Activated T-helper 1 cell treated with anti-CD3 and anti-CD28 coated beads, Interleukin-12 subunit alpha, Interleukin-12 subunit beta, Interleukin-2, Interleukin-4 antibody, amounts not matched to agents 30 ng/mL and 10 ng/mL and 1 ng/mL, durations not matched to agents 14 hours and 24 hours and 36 hours (primary cell): Measurements from ENCODE around the gene PRDX5. TPM values are rescaled to one million over a fixed set of nuclear protein-coding genes. Genes with fewer than 3 reads are reported as not detected.
A peak's percentile ranks its signal among the peaks of the same experiment; 100 is the strongest.

Experiments
- DNase-seq: peaks from one replicate; pipeline ENCODE4 v3.0.0; 2021; ENCODE audit warnings: low spot score
- H3K27ac Mint-ChIP-seq: one replicate; pipeline ENCODE4 v1.8.0; 2021; ENCODE audit warnings: mild to moderate bottlenecking, mixed read lengths
- H3K27me3 Mint-ChIP-seq: one replicate; pipeline ENCODE4 v1.8.0; 2022; ENCODE audit warnings: mild to moderate bottlenecking, moderate library complexity, mixed read lengths; ENCODE audit not compliant: insufficient read depth
- H3K36me3 Mint-ChIP-seq: one replicate; pipeline ENCODE4 v1.8.0; 2021; ENCODE audit warnings: low read depth, mixed read lengths
- H3K4me1 Mint-ChIP-seq: one replicate; pipeline ENCODE4 v1.8.0; 2021; ENCODE audit warnings: low read depth, mixed read lengths
- H3K4me3 Mint-ChIP-seq: one replicate; pipeline ENCODE4 v1.8.0; 2021; ENCODE audit warnings: mild to moderate bottlenecking, moderate library complexity, mixed read lengths
- H3K9me3 Mint-ChIP-seq: one replicate; pipeline ENCODE4 v1.8.0; 2021; ENCODE audit warnings: mixed read lengths
- intact Hi-C: fragments of 100-400 bp; cut with micrococcal nuclease; formaldehyde crosslinking; loops from one replicate; pipeline ENCODE4 v1.15.1; 2024
- total RNA-seq: library from RNA; stranded (reverse); gene quantifications from 2 replicates; pipeline ENCODE4 v1.2.3, GENCODE V29; 2022

The PRDX5 gene
- total RNA-seq, 1 donor from 2014 or later = 100 TPM

GRCh38 chr11:64284962-64285884, 32.7 kb upstream of the PRDX5 start, which contains the start of gene GPR137:
Gene GPR137, plus strand, starts transcription at chr11:64285848. Its CDS starts 677 bp downstream, at chr11:64286525.
- Mint-ChIP-seq H3K36me3 (peaks cover 11% of the 10 kb centered on the region), H3K27ac (peak within 1 kb of the TSS; percentile 95), H3K9me3 (no peaks in the 10 kb centered on the region), H3K4me1 (peaks cover 30% of the 10 kb centered on the region), H3K27me3 (peaks cover 5% of the 10 kb centered on the region), H3K4me3 (peak within 1 kb of the TSS; percentile 87)
- intact Hi-C loops = loop anchor here (1.0 to 10.0 kb wide), 9 partner anchors 15 to 310 kb away; partner anchors contain the start of genes CCDC88B, COX8A, DNAJC4 and ESRRA
- DNase-seq = peak; percentile 89

DNA sequence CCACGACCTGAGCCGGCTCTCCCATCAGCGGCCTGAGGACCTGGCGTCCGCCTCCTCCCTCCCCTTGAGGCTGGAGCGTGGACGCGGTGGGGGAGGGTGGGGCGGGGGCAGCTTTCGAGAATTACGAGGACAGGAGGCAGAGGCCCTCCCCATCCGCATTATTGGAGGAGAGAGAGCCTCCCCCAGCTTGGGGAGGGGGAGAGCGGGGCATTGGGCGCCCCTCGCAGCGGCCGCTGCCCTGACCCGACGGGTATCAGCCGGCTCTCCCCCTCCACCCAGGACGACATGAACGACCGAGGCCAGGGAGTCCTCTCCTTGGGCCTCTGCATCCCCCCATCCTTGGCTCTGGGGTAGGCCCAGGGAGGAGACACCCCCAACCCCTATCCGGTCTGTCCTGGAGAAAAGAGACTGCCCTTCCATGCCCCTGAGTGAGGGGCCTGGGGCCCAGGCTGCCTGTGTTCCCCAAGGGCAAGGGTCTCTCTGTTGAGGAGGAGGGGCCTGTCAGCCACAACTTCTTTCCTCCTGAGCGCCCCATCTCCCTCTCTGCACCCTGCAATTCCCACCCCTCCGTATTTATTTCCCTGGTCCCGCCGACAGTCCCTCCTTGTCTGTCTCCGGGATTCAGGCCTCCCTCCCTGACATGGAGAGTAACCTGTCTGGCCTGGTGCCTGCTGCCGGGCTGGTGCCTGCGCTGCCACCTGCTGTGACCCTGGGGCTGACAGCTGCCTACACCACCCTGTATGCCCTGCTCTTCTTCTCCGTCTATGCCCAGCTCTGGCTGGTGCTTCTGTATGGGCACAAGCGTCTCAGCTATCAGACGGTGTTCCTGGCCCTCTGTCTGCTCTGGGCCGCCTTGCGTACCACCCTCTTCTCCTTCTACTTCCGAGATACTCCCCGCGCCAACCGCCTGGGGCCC, 31.8 kb upstream of the PRDX5 start:
- DNase-seq = no peak
- Mint-ChIP-seq H3K27me3 (peaks cover 14% of the 10 kb centered on the region), H3K4me3 (peak overlapping the region; percentile 86), H3K4me1 (peaks cover 33% of the 10 kb centered on the region), H3K9me3 (no peaks in the 10 kb centered on the region), H3K36me3 (peaks cover 13% of the 10 kb centered on the region), H3K27ac (peak overlapping the region; percentile 80)
- intact Hi-C loops = loop anchor here (1.0 to 10.0 kb wide), 6 partner anchors 16 to 311 kb away; partner anchors contain the start of genes CCDC88B, COX8A, ESRRA and PRDX5

GRCh38 chr11:64286801-64287159, 31.1 kb upstream of the PRDX5 start:
- Mint-ChIP-seq H3K4me3 (peak overlapping the region; percentile 86), H3K36me3 (peaks cover 8% of the 10 kb centered on the region), H3K4me1 (peaks cover 27% of the 10 kb centered on the region), H3K9me3 (no peaks in the 10 kb centered on the region), H3K27ac (peak overlapping the region; percentile 80), H3K27me3 (peaks cover 16% of the 10 kb centered on the region)
- intact Hi-C loops = loop anchor here (10.0 kb wide), 1 partner anchor 312 kb away; the partner anchor contains the start of gene COX8A
- no peak for DNase-seq

- peaks cover 24% of the 10 kb centered on the region for H3K4me1 Mint-ChIP-seq
- intact Hi-C loops = loop anchor here (10.0 kb wide), 1 partner anchor 313 kb away; the partner anchor contains the start of gene COX8A
Observed at GRCh38 chr11:64287676-64288352, 30.1 kb upstream of the PRDX5 start.

DNA sequence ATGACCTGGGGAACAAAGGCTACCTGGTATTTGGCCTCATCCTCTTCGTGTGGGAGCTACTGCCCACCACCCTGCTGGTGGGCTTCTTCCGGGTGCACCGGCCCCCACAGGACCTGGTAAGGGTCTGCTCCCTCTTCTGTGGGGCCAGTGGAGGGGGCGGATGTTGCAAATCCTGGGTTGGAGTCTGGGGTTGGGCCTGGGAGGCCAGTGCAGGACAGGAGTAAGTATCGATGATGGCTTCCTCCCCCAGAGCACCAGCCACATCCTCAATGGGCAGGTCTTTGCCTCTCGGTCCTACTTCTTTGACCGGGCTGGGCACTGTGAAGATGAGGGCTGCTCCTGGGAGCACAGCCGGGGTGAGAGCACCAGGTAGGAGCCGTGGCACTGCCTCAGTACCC, 29.6 kb upstream of the PRDX5 start:
- intact Hi-C loops = loop anchor here (10.0 kb wide), 1 partner anchor 314 kb away; the partner anchor contains the start of gene COX8A
- Mint-ChIP-seq H3K27ac (no peak overlapping the region), H3K9me3 (no peaks in the 10 kb centered on the region), H3K4me3 (no peak overlapping the region), H3K27me3 (peaks cover 24% of the 10 kb centered on the region), H3K36me3 (peaks cover 5% of the 10 kb centered on the region), H3K4me1 (peaks cover 21% of the 10 kb centered on the region)
- DNase-seq = no peak

More at GRCh38 chr11:64287676-64288352, 30.1 kb upstream of the PRDX5 start:
- H3K4me3 Mint-ChIP-seq = peak overlapping the region; percentile 58
- H3K27me3 Mint-ChIP-seq = peaks cover 19% of the 10 kb centered on the region
- peaks cover 5% of the 10 kb centered on the region for H3K36me3 Mint-ChIP-seq
- DNase-seq = no peak
- no peak overlapping the region for H3K27ac Mint-ChIP-seq
- no peaks in the 10 kb centered on the region for H3K9me3 Mint-ChIP-seq

DNA sequence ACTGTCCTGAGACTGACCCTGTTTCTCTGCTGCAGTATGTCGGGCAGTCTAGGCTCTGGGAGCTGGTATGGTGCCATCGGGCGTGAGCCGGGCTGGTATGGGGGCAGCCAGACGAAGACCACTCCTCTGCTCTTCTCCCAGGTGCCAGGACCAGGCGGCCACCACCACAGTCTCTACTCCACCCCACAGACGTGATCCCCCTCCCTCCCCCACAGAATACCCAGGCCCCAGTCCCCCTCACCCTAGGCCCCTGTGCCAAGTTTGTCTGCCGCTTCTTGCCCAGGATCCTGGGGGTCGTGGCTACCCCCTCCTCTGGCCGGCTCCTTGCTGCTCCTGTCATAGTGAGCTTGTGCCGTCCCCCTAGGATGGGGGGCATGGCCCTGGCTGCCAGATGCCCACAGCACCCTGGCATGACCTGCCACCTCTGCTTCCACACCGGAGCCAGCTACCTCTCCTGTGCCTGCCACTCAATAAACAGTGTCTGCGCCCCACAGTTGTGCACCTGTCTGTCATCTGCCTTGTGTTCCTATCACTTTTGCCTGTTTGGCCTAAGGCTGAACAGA, 28.8 kb upstream of the PRDX5 start:
- no peak for DNase-seq
- H3K4me3 Mint-ChIP-seq = no peak overlapping the region
- intact Hi-C loops = loop anchor here (10.0 kb wide), 1 partner anchor 314 kb away; the partner anchor contains the start of gene COX8A
- H3K27ac Mint-ChIP-seq = no peak overlapping the region
- peaks cover 16% of the 10 kb centered on the region for H3K4me1 Mint-ChIP-seq
- peaks cover 5% of the 10 kb centered on the region for H3K36me3 Mint-ChIP-seq
- H3K27me3 Mint-ChIP-seq = peaks cover 30% of the 10 kb centered on the region
- no peaks in the 10 kb centered on the region for H3K9me3 Mint-ChIP-seq

DNA sequence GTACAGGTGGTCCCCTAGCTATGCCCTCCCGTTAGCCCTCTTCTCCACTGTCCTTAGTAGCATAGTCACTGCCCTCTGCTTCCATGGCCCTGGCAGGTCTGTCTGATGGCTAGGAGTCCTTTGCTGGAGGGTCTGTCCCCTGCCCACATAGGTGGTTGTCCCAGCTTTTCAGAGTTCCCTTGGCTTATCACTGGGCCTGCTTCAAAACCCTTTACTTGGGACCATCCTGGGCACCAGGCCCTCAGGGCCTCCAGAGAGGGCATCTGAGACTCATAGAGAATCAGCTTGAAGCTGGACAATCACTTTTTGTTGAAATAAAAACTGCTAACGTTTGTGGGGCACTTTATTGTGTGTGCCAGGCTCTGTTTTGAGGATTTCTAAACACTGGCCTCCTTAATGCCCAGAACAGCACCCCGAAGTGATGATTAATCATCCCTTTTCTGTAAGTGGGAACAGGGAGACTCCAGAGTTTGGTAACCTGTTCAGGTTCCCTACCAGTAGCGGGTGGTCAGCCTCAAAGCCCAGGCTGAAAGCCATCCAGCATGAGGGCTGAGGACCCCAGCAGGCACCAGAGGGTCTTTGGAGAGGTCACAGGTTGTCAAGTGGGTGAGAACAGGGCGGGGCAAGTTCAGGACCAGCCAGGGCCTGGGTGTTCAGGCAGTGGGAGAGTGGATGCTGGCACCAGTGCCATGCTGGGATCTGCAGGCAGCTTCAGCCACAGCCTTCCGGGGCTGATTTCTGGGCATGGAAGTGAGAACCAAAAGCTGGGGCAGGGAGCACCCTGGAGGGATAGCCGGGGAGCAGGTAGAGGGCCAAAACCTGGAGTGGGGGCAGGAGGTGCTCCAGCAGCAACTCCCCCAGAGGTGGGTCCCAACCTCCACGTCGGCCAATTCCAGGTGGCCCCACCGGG, 27.3 kb upstream of the PRDX5 start:
- H3K9me3 Mint-ChIP-seq = no peaks in the 10 kb centered on the region
- no peak for DNase-seq
- H3K36me3 Mint-ChIP-seq = peaks cover 5% of the 10 kb centered on the region
- peaks cover 45% of the 10 kb centered on the region for H3K27me3 Mint-ChIP-seq
- peak overlapping the region; percentile 65 for H3K4me3 Mint-ChIP-seq
- H3K4me1 Mint-ChIP-seq = peaks cover 16% of the 10 kb centered on the region
- H3K27ac Mint-ChIP-seq = peak overlapping the region; percentile 63
- intact Hi-C loops = no loop called here

DNA sequence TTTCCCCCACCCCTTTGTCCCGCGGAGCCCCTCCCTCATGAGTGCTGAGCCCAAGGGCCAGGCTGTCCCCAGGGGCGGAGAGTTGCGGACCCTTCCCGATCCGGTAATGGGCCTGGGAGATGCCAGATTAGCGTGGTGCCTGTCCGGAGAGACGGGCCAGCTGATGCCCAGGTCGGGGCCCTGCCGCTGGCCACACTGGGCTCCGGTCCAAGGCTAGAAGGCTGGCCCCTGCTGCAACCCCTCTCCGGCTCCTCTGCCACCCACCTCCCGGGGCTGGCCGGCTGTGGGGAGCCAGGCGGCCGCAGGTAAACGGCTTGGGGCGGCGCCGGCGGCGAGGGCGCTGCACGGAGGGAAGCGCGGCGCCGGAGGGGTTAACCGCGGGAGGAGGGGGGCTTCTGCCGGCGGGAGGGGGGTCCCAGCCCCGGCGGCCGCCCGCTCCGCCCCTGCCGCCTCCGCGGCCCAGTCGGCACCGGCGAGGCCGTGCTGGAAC, 26.6 kb upstream of the PRDX5 start, which contains the start of gene KCNK4:
Gene KCNK4 (plus strand): TSS at position 41 of the 490 bp plus-strand sequence. CDS start 1,717 bp downstream, outside the sequence.
- intact Hi-C loops = no loop called here
- peaks cover 52% of the 10 kb centered on the region for H3K27me3 Mint-ChIP-seq

GRCh38 chr11:64291752-64292459, 26.0 kb upstream of the PRDX5 start:
- no peak for DNase-seq
- H3K4me1 Mint-ChIP-seq = peaks cover 7% of the 10 kb centered on the region
- H3K4me3 Mint-ChIP-seq = no peak overlapping the region
- no peak overlapping the region for H3K27ac Mint-ChIP-seq
- no peaks in the 10 kb centered on the region for H3K9me3 Mint-ChIP-seq
- H3K36me3 Mint-ChIP-seq = peaks cover 4% of the 10 kb centered on the region
- H3K27me3 Mint-ChIP-seq = peaks cover 58% of the 10 kb centered on the region
- intact Hi-C loops = loop anchor here (1.0 kb wide), 1 partner anchor 9 kb away; no protein-coding TSS in a partner anchor

More for the DNA sequence above, 26.6 kb upstream of the PRDX5 start, which contains the start of gene KCNK4:
- H3K9me3 Mint-ChIP-seq = no peaks in the 10 kb centered on the region
- DNase-seq = no peak
- H3K4me3 Mint-ChIP-seq = peak within 1 kb of the TSS; percentile 65
- peaks cover 5% of the 10 kb centered on the region for H3K36me3 Mint-ChIP-seq
- H3K27ac Mint-ChIP-seq = peak within 1 kb of the TSS; percentile 63
- H3K4me1 Mint-ChIP-seq = peaks cover 13% of the 10 kb centered on the region

GRCh38 chr11:64292460-64293254, 25.3 kb upstream of the PRDX5 start:
- DNase-seq = no peak
- Mint-ChIP-seq H3K36me3 (peaks cover 5% of the 10 kb centered on the region), H3K4me1 (peaks cover 10% of the 10 kb centered on the region), H3K9me3 (no peaks in the 10 kb centered on the region), H3K27me3 (peaks cover 64% of the 10 kb centered on the region), H3K27ac (no peak overlapping the region), H3K4me3 (peak overlapping the region; percentile 53)
- intact Hi-C loops = loop anchor here (1.0 kb wide), 1 partner anchor 9 kb away; no protein-coding TSS in a partner anchor
